Common myeloid progenitor, CD34-positive (primary cell): Measurements from ENCODE around the gene DEPDC5.

ENCODE experiments used
- CTCF ChIA-PET: fragments of 350-600 bp; sonication (Branson Sonifier 250); formaldehyde crosslinking; loops from one replicate; lab custom pipeline; 2021; ENCODE audit warnings: antibody characterized with exemption; lab: Charles Lee
- POLR2A ChIA-PET: fragments of 350-600 bp; sonication (Branson Sonifier 250); formaldehyde crosslinking; loops from one replicate; lab custom pipeline; 2021; ENCODE audit warnings: antibody characterized with exemption; lab: Charles Lee
- DNase-seq, 3 donors: peaks; one replicate each; pipeline versions ENCODE4 v3.0.0 to v3.0.0-alpha.2; 2013
- H3K27ac ChIP-seq, 2 experiments: 1 replicate in 1 of 2; 2 replicates in 1 of 2; pipeline ENCODE4 v1.7.0; 2013; ENCODE audit warnings: inconsistent platforms in 2 of 2, low read length in 2 of 2, mild to moderate bottlenecking in 2 of 2, low read depth in 1 of 2, moderate library complexity in 1 of 2; ENCODE audit not compliant: severe bottlenecking in 2 of 2, insufficient read depth in 1 of 2, poor library complexity in 1 of 2
- H3K27me3 ChIP-seq, 5 experiments: replicated peaks in 2 of 5; 1 replicate in 3 of 5; 2 replicates in 2 of 5; pipeline versions ENCODE4 v1.6.1 to v1.7.0; 2013; ENCODE audit warnings: low read length in 4 of 5, mild to moderate bottlenecking in 2 of 5, moderate library complexity in 2 of 5, inconsistent platforms in 1 of 5; ENCODE audit not compliant: insufficient read depth in 5 of 5, control insufficient read depth in 4 of 5
- H3K36me3 ChIP-seq, 4 experiments: 1 replicate in 2 of 4; 2 replicates in 2 of 4; pipeline versions ENCODE4 v1.6.1 to v1.7.0; 2013; ENCODE audit warnings: low read length in 3 of 4, control low read depth in 1 of 4, mild to moderate bottlenecking in 1 of 4; ENCODE audit not compliant: control insufficient read depth in 4 of 4, insufficient read depth in 4 of 4
- H3K4me1 ChIP-seq, 4 experiments: 1 replicate in 3 of 4; 2 replicates in 1 of 4; pipeline versions ENCODE4 v1.6.1 to v1.7.1; 2013; ENCODE audit warnings: low read length in 3 of 4, mild to moderate bottlenecking in 3 of 4, control low read depth in 1 of 4, inconsistent platforms in 1 of 4, moderate library complexity in 1 of 4; ENCODE audit not compliant: control insufficient read depth in 4 of 4, insufficient read depth in 4 of 4; ENCODE audit errors: control extremely low read depth in 1 of 4
- H3K4me3 ChIP-seq, 7 experiments: 1 replicate in 4 of 7; 2 replicates in 3 of 7; pipeline versions ENCODE4 v1.5.1 to v1.7.0; 2013; ENCODE audit warnings: mild to moderate bottlenecking in 7 of 7, low read length in 6 of 7, moderate library complexity in 6 of 7, inconsistent platforms in 2 of 7, low read depth in 2 of 7, control low read depth in 1 of 7; ENCODE audit not compliant: insufficient read depth in 4 of 7, control insufficient read depth in 1 of 7; ENCODE audit errors: extremely low read depth in 1 of 7
- H3K9me3 ChIP-seq, 5 experiments: 1 replicate in 4 of 5; 2 replicates in 1 of 5; pipeline versions ENCODE4 v1.6.1 to v1.7.1; 2013; ENCODE audit warnings: low read length in 4 of 5, mild to moderate bottlenecking in 2 of 5, inconsistent platforms in 1 of 5, low read depth in 1 of 5, moderate library complexity in 1 of 5; ENCODE audit not compliant: control insufficient read depth in 4 of 5, insufficient read depth in 2 of 5; ENCODE audit errors: control extremely low read depth in 1 of 5
- WGBS: methylation state at CpG from one replicate; pipeline ENCODE4 v1.1.5; 2013; ENCODE audit not compliant: insufficient coverage; 5-methylcytosine and 5-hydroxymethylcytosine counted together

DEPDC5 gene

DNA sequence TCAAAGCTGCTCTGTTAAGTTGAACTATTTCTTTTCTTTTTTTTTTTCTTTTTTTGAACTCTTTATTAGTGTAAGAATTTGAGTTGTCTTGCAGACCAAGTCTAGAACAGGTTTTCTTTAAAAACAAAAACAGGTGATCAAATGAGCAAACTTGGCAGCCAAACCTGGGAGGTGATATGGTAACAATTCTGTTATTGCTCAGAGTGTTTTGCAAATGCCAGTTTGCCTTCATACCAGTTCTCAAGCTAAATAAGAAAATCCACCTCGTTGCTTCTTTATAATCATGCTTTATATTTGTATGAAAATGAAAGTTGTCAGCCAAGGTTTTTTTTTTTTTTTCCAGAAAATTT is 76.9 kb downstream of the DEPDC5 start:
- ChIA-PET CTCF (no interaction called here), POLR2A (no interaction called here)
- Histone ChIP-seq H3K4me1 (no peaks in the 10 kb centered on the region), H3K27me3 (no peaks in the 10 kb centered on the region), H3K27ac (no peak overlapping the region), H3K9me3 (no peaks in the 10 kb centered on the region), H3K4me3 (no peak overlapping the region), H3K36me3 (peaks cover 20 to 52% (median 30%) of the 10 kb centered on the region in 4 experiments)
- no peak for DNase-seq
- WGBS, result no CpG with 5 or more reads among the region's 1 CpG

DNA sequence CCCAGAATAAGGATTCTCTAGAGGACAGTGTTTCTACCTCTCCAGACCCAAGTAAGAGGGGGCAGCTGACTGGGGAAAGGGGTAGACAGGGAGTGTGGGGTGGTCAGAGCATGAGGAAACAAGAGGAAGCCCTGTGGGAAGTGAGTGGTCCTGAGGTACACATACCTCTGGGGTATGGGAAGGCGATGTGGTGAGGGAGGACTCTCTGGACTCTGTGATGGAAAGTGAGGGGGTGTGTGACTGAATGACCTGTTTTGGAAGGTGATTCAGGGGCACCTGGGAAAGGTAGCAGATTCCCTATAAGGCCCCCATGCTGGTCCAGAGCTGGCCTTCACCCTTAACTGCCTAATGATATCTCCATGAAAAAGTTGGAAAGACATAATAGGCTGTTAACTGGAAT is 80.1 kb downstream of the DEPDC5 start:
- Histone ChIP-seq H3K9me3 (no peaks in the 10 kb centered on the region), H3K4me1 (no peaks in the 10 kb centered on the region), H3K27me3 (no peaks in the 10 kb centered on the region), H3K27ac (no peak overlapping the region), H3K4me3 (no peak overlapping the region), H3K36me3 (peaks cover 21 to 49% (median 33%) of the 10 kb centered on the region in 4 experiments)
- DNase-seq, result no peak
- no CpG with 5 or more reads among the region's 1 CpG for WGBS
- ChIA-PET CTCF (no interaction called here), POLR2A (no interaction called here)

DNA sequence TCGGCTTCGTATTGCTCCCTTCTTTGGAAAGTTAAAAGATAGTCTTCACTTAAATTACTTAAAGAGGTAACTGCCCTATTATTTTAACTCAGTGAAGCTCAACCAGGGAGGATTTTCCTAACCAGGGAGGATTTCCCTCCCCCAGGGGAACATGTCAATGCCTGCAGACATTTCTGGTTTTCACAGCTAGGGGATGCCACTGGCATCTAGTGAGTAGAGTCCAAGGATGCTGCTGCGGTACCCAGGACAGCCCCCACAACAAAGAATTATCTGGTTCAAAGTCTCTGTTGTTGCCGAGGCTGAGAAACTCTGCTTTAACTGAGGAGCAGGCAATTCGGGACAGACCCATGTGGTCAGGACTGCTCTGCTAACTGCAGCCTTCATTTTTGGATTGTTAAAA is 82.2 kb downstream of the DEPDC5 start:
- ChIA-PET CTCF (no interaction called here), POLR2A (no interaction called here)
- H3K4me3 ChIP-seq, result no peak overlapping the region
- no peaks in the 10 kb centered on the region for H3K9me3 ChIP-seq
- H3K36me3 ChIP-seq, result peaks cover 14 to 57% (median 35%) of the 10 kb centered on the region in 4 experiments
- H3K4me1 ChIP-seq, result no peaks in the 10 kb centered on the region
- 96% methylated on average over 4 of the region's 5 CpGs for WGBS
- DNase-seq, result no peak
- H3K27ac ChIP-seq, result no peak overlapping the region
- H3K27me3 ChIP-seq, result no peaks in the 10 kb centered on the region

DNA sequence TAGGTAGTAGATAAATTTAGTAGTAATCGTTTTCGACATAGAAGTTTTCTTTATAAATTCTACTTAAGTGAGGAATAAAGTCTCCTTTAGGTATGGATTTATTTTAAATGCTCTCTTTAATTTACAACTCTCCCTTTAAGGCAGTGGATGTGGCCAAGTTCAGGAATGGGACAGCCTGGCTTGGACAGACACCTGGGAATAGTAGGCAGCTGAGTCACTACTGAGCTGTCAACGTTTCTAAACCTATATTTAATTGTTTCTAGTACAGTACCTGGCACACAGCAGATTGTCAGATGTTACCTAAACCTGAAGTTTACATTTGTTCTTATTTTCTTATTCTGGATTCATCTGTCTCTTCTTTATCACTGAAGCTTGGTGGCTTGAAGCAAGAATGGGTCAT is 85.1 kb downstream of the DEPDC5 start:
- Histone ChIP-seq H3K27ac (no peak overlapping the region), H3K36me3 (peaks cover 14 to 63% (median 35%) of the 10 kb centered on the region in 4 experiments), H3K4me1 (no peaks in the 10 kb centered on the region), H3K9me3 (no peaks in the 10 kb centered on the region), H3K27me3 (no peaks in the 10 kb centered on the region), H3K4me3 (no peak overlapping the region)
- no CpG with 5 or more reads among the region's 3 CpGs for WGBS
- CTCF ChIA-PET, result no interaction called here
- no peak for DNase-seq
- POLR2A ChIA-PET, result interaction anchor here (0.5 kb wide), 1 partner anchor 12 kb away, joined by 4 read pairs; no protein-coding TSS in a partner anchor

DNA sequence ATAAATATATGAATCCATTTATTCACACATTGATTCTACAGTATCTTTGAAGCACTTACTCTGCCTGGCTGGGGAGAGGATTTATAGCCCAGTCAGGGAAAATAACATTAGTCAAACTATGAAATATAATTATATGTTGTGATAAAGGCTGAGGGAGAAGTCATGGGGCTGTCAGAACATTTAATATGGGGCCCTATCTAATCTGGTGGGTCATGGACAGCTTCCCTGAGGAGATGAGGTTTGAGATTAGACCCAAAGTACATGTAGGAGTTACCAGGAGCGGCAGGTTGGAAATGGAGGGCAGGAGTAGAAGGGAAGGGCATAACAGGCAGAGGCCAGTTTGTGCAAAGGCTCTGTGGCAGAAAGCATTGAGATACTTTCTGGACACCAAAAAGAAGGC is 86.2 kb downstream of the DEPDC5 start:
- Histone ChIP-seq H3K9me3 (no peaks in the 10 kb centered on the region), H3K4me3 (no peak overlapping the region), H3K27ac (no peak overlapping the region), H3K36me3 (peaks cover 11 to 70% (median 37%) of the 10 kb centered on the region in 4 experiments), H3K4me1 (no peaks in the 10 kb centered on the region), H3K27me3 (no peaks in the 10 kb centered on the region)
- 100% methylated on average over 1 of the region's 1 CpG for WGBS
- ChIA-PET CTCF (no interaction called here), POLR2A (no interaction called here)
- DNase-seq, result no peak

DNA sequence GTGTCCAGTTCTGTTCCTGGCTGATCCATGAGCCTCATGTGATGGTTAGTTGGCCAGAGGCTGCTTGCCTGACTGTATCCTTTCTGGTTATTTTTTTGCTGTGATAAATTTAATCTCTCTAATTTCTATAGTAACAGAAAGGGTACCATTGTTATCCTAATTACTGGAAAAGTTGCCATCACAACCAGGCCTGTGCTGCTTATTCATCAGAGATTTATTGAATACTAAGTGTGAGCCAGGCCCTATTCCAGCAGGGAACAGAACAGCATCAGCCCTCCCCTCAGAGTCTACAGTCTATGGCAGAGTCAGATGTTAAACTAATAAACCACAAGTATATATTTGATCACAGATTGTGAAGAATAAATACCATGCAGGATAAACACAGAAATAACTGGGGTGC is 86.8 kb downstream of the DEPDC5 start:
- peaks cover 10 to 70% (median 40%) of the 10 kb centered on the region in 4 experiments for H3K36me3 ChIP-seq
- CTCF ChIA-PET, result no interaction called here

DNA sequence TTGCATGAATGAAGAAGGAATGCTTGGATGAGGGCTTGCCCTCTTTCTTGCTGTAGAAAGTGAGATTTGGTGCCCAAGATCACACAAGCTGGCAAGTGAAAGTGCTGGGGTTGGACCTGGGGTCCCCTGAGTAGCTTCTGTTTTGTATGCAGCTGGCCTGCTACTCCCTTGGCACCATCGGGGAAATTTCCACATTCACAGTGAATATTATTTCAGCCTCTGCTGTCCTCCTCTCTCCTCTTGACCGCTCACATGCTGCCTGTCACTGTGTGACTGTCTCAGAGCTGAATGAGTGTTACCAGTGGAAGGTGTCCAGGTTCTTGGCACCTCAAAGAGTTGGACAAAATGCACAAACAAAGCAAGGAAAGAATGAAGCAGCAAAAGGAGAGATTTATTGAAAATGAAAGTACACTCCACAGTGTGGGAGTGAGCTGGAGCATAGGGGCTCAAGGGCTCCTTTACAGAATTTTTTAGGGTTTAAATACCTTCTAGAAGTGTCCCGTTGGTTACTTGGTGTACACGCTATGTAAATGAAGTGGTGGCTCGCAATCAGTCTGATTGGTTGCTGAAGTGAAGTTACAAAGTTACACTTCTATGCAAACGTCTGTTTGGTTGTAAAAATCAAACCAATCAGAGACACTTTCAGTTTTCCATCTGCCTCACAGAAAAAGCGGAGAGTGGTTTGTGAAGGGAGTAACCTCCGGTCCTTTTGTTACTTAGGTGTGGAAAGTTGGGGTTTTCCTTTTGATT is 87.4 kb downstream of the DEPDC5 start:
- WGBS, result 94% methylated on average over 5 of the region's 8 CpGs
- Histone ChIP-seq H3K36me3 (peaks cover 10 to 68% (median 39%) of the 10 kb centered on the region in 4 experiments), H3K4me3 (no peak overlapping the region), H3K4me1 (no peaks in the 10 kb centered on the region), H3K27me3 (no peaks in the 10 kb centered on the region), H3K27ac (no peak overlapping the region), H3K9me3 (no peaks in the 10 kb centered on the region)
- ChIA-PET CTCF (no interaction called here), POLR2A (no interaction called here)
- DNase-seq, result no peak

More for the DNA sequence above, 86.8 kb downstream of the DEPDC5 start:
- POLR2A ChIA-PET, result no interaction called here
- no peak for DNase-seq
- Histone ChIP-seq H3K4me3 (no peak overlapping the region), H3K27me3 (no peaks in the 10 kb centered on the region), H3K9me3 (no peaks in the 10 kb centered on the region), H3K27ac (no peak overlapping the region), H3K4me1 (no peaks in the 10 kb centered on the region)
